Small intestine (tissue), 7 donors: ENCODE data around the gene GMPS. TPM values are rescaled to one million over a fixed set of nuclear protein-coding genes. Genes with fewer than 3 reads are reported as not detected.
"Not testable (repeated sequence)": the region's sequence is repeated elsewhere in the genome, so short reads cannot be mapped to it uniquely, and the experiment has no call there.

Experiments used
- DNase-seq, 2 donors: peaks; one replicate each; pipeline versions ENCODE4 v3.0.0 to v3.0.0-alpha.2; 2013
- FAIRE-seq: peaks from 2 replicates; lab custom pipeline; 2012; peaks lifted over from hg19 to GRCh38; lab: Jason Lieb, UNC
- H3K27ac ChIP-seq, 3 donors: one replicate each; pipeline ENCODE4 v1.5.1; 2013; ENCODE audit warnings: low read length in 2 of 3, mild to moderate bottlenecking in 2 of 3, control low read depth in 1 of 3, inconsistent platforms in 1 of 3, low read depth in 1 of 3, moderate library complexity in 1 of 3
- H3K27me3 ChIP-seq, 3 donors: one replicate each; pipeline ENCODE4 v1.6.1; 2013; ENCODE audit warnings: low read length in 3 of 3, inconsistent platforms in 1 of 3; ENCODE audit not compliant: control insufficient read depth in 3 of 3, insufficient read depth in 3 of 3
- H3K36me3 ChIP-seq, 3 donors: one replicate each; pipeline ENCODE4 v1.6.1; 2013; ENCODE audit warnings: low read length in 3 of 3, inconsistent platforms in 1 of 3, low read depth in 1 of 3, mild to moderate bottlenecking in 1 of 3, moderate library complexity in 1 of 3; ENCODE audit not compliant: control insufficient read depth in 3 of 3, insufficient read depth in 2 of 3
- H3K4me1 ChIP-seq, 3 donors: one replicate each; pipeline ENCODE4 v1.6.1; 2013; ENCODE audit warnings: low read length in 2 of 3, inconsistent platforms in 1 of 3, low read depth in 1 of 3, mild to moderate bottlenecking in 1 of 3, moderate library complexity in 1 of 3; ENCODE audit not compliant: control insufficient read depth in 3 of 3, insufficient read depth in 2 of 3
- H3K4me3 ChIP-seq, 3 donors: one replicate each; pipeline ENCODE4 v1.5.1; 2013; ENCODE audit warnings: low read length in 3 of 3, control low read depth in 1 of 3, inconsistent platforms in 1 of 3, low read depth in 1 of 3, mild to moderate bottlenecking in 1 of 3, moderate library complexity in 1 of 3
- H3K9me3 ChIP-seq, 2 donors: one replicate each; pipeline ENCODE4 v1.6.1; 2013; ENCODE audit warnings: low read depth in 1 of 2, low read length in 1 of 2; ENCODE audit not compliant: control insufficient read depth in 2 of 2, insufficient read depth in 1 of 2
- WGBS, 3 donors: extraction: QIAGEN DNeasy Blood & Tissue Kit; methylation state at CpG; one replicate each; pipeline ENCODE4 v1.1.7; 2013; 5-methylcytosine and 5-hydroxymethylcytosine counted together
- polyA plus RNA-seq, 4 donors: library from polyadenylated mRNA; stranded (reverse) in 3 of 4; unstranded in 1 of 4; fragments of 200-250 nt in 3 of 4; fragments of 120-200 nt in 1 of 4; gene quantifications; one replicate each; pipeline versions ENCODE4 v1.2.1 to v1.2.3, GENCODE V29; 2013
- donor health status: healthy with polysubstance abuse.
- donor health status: control.
- donor health status: control.
- donor health status: Bipolar disorder and iron deficiency.
- donor health status: healthy.

The GMPS gene
- polyA plus RNA-seq, 4 donors: 8.9 to 39.2 (median 18.9) TPM

DNA sequence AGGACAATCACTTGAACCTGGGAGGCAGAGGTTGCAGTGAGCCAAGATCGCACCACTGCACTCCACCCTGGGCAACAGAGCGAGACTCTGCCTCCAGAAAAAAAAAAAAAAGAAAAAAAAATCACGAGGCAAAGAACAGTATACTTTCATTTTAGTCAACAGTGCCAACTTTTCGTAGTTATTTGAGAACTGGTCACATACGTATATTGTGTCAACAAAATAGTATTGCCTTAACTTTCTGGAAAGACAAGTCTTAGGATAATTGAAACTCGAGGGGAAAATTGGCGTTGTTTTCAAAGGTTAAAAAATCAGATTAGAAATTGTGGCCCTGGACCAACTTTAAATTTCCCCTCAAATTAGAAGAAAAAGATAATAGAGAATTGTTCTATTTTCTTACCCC, 13.8 kb downstream of the GMPS start:
- H3K4me1 ChIP-seq: peaks cover 0 to 3% (median 0%) of the 10 kb centered on the region in 3 donors
- H3K9me3 ChIP-seq: no peaks in the 10 kb centered on the region
- H3K36me3 ChIP-seq: no peaks in the 10 kb centered on the region
- H3K27me3 ChIP-seq: no peaks in the 10 kb centered on the region
- DNase-seq (no peak), FAIRE-seq (no peak)
- no peak overlapping the region for H3K4me3 ChIP-seq
- 61 to 78% (median 70%) methylated on average over 5 to 7 of the region's 7 CpGs for WGBS, 3 donors
- H3K27ac ChIP-seq: no peak overlapping the region

DNA sequence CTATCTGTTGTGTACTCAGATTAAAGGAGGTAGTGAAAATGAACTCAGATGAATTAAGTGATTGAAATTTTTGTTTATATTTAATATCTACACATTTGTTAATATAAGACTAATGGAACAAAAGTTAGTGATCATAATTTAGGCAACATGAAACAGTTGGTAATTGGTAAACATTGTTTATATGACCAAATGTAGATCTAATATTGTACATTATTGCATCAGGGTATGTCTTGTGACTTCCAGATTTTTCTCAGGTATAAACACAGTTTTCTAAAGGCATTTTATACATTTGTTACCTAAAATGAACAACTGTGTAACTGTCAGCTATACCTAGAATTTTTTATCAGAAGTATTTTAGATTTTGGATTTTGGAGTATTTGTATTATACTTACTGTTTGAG, 14.8 kb downstream of the GMPS start:
- H3K4me1 ChIP-seq: peaks cover 0 to 3% (median 0%) of the 10 kb centered on the region in 3 donors
- H3K9me3 ChIP-seq: no peaks in the 10 kb centered on the region
- no peak overlapping the region for H3K27ac ChIP-seq
- H3K4me3 ChIP-seq: no peak overlapping the region
- FAIRE-seq (no peak), DNase-seq (no peak)
- no peaks in the 10 kb centered on the region for H3K36me3 ChIP-seq
- no peaks in the 10 kb centered on the region for H3K27me3 ChIP-seq

DNA sequence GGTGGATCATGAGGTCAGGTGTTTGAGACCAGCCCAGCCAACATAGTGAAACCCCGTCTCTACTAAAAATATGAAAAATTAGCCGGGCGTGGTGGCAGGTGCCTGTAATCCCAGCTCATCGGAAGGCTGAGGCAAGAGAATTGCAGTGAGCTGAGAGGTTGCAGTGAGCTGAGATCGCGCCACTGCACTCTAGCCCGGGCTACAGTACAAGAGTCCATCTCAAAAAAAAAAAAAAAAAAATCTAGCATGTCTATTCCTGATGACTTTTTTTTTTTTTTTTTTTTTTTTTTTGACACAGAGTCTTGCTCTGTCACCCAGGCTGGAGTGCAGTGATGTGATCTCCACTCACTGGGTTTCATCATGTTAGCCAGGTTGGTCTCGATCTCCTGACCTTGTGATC, 15.9 kb downstream of the GMPS start:
- peak; percentile 35 to 43 for DNase-seq
- 48 to 76% (median 53%) methylated on average over 8 of the region's 8 CpGs for WGBS, 3 donors
- not testable (repeated sequence) for H3K4me3 ChIP-seq, H3K27me3 ChIP-seq, H3K27ac ChIP-seq, H3K4me1 ChIP-seq, FAIRE-seq, H3K36me3 ChIP-seq, H3K9me3 ChIP-seq

DNA sequence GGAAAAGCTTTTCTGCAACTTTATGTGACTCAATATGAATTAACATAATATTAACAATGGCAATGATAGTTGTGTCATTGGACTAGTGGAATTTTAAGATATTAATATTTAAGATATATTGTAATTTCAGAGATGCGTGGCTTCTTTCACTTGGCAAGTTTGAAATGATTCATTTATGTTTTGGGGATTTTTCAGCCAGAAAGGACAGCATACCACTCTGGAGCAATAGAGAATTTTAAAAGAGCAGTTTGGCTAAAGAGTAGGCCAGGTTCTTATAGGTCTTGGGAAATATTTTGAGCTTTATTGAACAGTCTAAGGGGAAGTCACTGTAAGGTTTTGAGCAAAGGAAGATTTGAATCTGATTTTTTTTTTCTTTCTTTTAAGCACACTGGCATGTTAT, 16.5 kb downstream of the GMPS start:
- no peak overlapping the region for H3K4me3 ChIP-seq
- FAIRE-seq (no peak), DNase-seq (no peak)
- H3K4me1 ChIP-seq: peaks cover 0 to 3% (median 0%) of the 10 kb centered on the region in 3 donors
- H3K27ac ChIP-seq: no peak overlapping the region
- H3K27me3 ChIP-seq: no peaks in the 10 kb centered on the region
- no peaks in the 10 kb centered on the region for H3K9me3 ChIP-seq
- H3K36me3 ChIP-seq: peaks cover 0 to 2% (median 0%) of the 10 kb centered on the region in 3 donors
- WGBS, 3 donors: 73 to 86% (median 84%) methylated on average over 1 of the region's 1 CpG

DNA sequence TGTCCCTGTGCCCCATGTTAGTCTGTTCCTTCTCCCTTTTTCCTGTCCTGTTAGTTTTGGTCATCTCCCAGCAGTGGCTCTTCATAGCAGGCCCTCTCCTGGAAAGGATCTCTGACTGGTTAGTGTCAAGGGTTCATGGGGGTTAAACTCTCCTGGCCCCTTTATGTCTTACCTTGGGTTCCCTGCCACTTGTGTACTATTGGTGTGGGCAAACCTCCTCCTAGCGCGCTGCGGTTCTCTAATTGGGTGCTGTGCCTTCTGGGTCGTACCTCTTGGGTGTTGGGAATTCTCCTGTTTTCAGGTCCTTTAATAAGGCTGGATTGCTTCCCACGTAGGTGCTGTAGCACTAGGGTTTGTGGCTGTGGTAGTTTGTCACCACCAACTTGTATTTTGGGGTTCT, 18.8 kb downstream of the GMPS start:
- no peak overlapping the region for H3K27ac ChIP-seq
- H3K27me3 ChIP-seq: no peaks in the 10 kb centered on the region
- H3K36me3 ChIP-seq: peaks cover 0 to 5% (median 3%) of the 10 kb centered on the region in 3 donors
- peaks cover 0 to 3% (median 0%) of the 10 kb centered on the region in 3 donors for H3K4me1 ChIP-seq
- WGBS, 3 donors: 93 to 94% (median 93%) methylated on average over 5 of the region's 5 CpGs
- H3K4me3 ChIP-seq: no peak overlapping the region
- no peak for DNase-seq
- FAIRE-seq: no peak
- no peaks in the 10 kb centered on the region for H3K9me3 ChIP-seq

DNA sequence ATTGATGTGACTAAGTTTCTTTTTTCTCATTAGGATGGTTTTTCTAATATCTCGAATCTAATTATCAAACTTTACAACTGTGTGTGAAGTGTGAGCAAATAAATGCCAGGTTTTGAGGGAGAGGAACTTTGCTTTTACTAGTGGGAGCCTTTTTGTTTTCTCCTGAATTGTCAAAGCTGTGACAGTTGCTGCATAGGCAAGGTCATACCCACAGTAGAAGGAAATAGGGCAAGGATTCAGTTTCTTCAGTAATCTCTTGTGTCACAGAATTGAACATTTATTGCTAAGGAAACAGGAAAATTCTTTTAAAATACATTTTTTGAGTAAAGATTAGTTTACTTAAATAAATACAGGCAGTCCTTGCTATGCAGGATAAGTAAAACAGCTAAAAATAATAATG, 19.5 kb downstream of the GMPS start:
- FAIRE-seq (no peak), DNase-seq (no peak)
- H3K27me3 ChIP-seq: no peaks in the 10 kb centered on the region
- 39 to 63% (median 53%) methylated on average over 1 of the region's 1 CpG for WGBS, 3 donors
- no peak overlapping the region for H3K4me3 ChIP-seq
- H3K4me1 ChIP-seq: peaks cover 0 to 3% (median 0%) of the 10 kb centered on the region in 3 donors
- H3K36me3 ChIP-seq: peaks cover 0 to 7% (median 4%) of the 10 kb centered on the region in 3 donors
- no peak overlapping the region for H3K27ac ChIP-seq
- H3K9me3 ChIP-seq: no peaks in the 10 kb centered on the region

DNA sequence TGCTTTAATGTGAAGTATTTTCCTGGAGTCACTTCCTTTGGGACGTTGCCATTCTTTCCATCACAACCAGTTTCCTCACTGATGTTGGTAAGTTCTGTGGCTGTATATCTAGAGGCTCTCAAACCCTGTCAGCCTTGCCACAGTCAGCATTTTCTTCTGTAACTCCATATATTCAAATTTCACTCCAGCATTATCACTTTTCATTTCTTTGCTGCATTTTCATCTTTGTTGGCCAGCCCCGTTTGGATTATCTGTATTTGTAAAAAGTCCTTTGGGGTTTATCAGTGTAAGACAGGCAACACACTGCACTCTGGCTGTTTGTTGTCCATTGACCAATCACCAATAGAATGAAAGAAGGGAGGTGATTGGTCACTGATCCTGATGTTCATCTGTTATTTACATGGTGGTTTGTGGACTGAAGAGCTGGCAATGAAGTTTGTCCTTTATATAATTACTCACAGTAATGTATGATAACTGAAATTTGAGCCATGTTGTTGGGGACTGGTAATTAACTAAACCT, 20.3 kb downstream of the GMPS start:
- peak; percentile 39 to 63 for DNase-seq
- no peak overlapping the region for H3K27ac ChIP-seq
- H3K36me3 ChIP-seq: peaks cover 0 to 11% (median 4%) of the 10 kb centered on the region in 3 donors
- no peaks in the 10 kb centered on the region for H3K27me3 ChIP-seq
- H3K9me3 ChIP-seq: no peaks in the 10 kb centered on the region
- FAIRE-seq: no peak
- WGBS, 3 donors: 24 to 34% (median 32%) methylated on average over 2 of the region's 2 CpGs
- no peak overlapping the region for H3K4me3 ChIP-seq
- H3K4me1 ChIP-seq: peaks cover 0 to 3% (median 0%) of the 10 kb centered on the region in 3 donors

DNA sequence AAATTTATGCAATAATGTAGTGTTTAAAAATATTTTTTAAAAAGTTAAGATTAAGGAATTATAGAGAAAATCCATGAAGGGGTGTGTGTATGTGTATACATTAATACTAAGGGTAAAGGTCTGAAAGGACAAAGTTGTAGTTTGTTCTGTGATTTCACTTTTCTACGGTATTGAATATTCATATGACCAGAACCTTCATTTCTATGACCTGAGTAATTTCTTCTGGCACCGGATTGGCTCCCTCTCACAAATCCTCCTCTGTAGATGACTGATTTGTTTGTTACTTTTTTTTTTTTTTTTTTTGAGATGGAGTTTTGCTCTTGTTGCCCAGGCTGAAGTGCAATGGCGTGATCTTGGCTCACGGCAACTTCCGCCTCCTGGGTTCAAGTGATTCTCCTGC, 20.9 kb downstream of the GMPS start:
- H3K9me3 ChIP-seq: no peaks in the 10 kb centered on the region

DNA sequence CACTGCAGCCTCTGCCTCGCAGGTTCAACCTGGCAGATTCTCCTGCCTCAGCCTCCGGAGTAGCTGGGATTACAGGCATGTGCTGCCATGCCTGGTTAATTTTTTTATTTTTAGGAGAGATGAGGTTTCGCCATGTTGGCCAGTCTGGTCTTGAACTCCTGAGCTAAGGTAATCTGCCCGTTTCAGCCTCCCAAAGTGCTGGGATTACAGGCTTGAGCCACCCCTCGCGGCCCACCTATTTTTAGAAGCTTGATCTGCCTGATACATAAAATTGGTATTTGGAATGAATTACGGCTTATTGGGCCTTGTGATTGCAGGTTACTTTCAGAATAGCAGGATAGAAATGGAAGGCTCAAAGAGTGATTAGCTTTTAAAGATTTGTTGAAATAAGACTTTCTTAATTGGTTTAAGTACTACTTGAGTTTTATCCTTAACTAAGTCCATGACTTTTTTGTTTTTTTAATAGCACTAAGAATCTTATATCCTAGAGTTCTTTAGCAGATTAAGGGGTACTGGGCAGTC, 25.0 kb downstream of the GMPS start:
- 97 to 98% (median 97%) methylated on average over 7 of the region's 7 CpGs for WGBS, 3 donors

More for the DNA sequence above, 20.9 kb downstream of the GMPS start:
- FAIRE-seq (no peak), DNase-seq (no peak)
- Histone ChIP-seq H3K4me3 (no peak overlapping the region), H3K36me3 (peaks cover 0 to 11% (median 4%) of the 10 kb centered on the region in 3 donors), H3K4me1 (peaks cover 0 to 3% (median 0%) of the 10 kb centered on the region in 3 donors), H3K27me3 (no peaks in the 10 kb centered on the region), H3K27ac (no peak overlapping the region)
- WGBS, 3 donors: 91 to 96% (median 93%) methylated on average over 5 of the region's 5 CpGs

More for the DNA sequence above, 25.0 kb downstream of the GMPS start:
- Histone ChIP-seq H3K4me1 (peaks cover 0 to 3% (median 0%) of the 10 kb centered on the region in 3 donors), H3K27ac (no peak overlapping the region), H3K9me3 (no peaks in the 10 kb centered on the region), H3K36me3 (peaks cover 0 to 17% (median 10%) of the 10 kb centered on the region in 3 donors), H3K4me3 (no peak overlapping the region), H3K27me3 (no peaks in the 10 kb centered on the region)
- DNase-seq: no peak
- no peak for FAIRE-seq
